ENCODE data around the gene RICTOR.
"Not testable (repeated sequence)": the region's sequence is repeated elsewhere in the genome, so short reads cannot be mapped to it uniquely, and the experiment has no call there.

RICTOR gene

GRCh38 chr5:39009280-39009679 lies 64.9 kb downstream of the RICTOR start:
- no peak overlapping the region for H3K4me3 ChIP-seq (ENCODE audit: low read length)

GRCh38 chr5:39006650-39007049 lies 67.5 kb downstream of the RICTOR start:
- Histone ChIP-seq H3K36me3 (ENCODE audit: insufficient read depth, low read length) (peaks cover 6% of the 10 kb centered on the region), H3K4me3 (ENCODE audit: low read length) (no peak overlapping the region), H3K9me3 (ENCODE audit: low read length) (peaks cover 15% of the 10 kb centered on the region), H3K27me3 (ENCODE audit: insufficient read depth, low read length) (no peaks in the 10 kb centered on the region), H3K4me1 (ENCODE audit: insufficient read depth, low read length) (no peaks in the 10 kb centered on the region), H2AFZ (ENCODE audit: low read depth, low read length) (no peak overlapping the region)

More at GRCh38 chr5:39009280-39009679, 64.9 kb downstream of the RICTOR start:
- H3K27me3 ChIP-seq (ENCODE audit: insufficient read depth, low read length), result no peaks in the 10 kb centered on the region
- H2AFZ ChIP-seq (ENCODE audit: low read depth, low read length), result no peak overlapping the region
- no peaks in the 10 kb centered on the region for H3K4me1 ChIP-seq (ENCODE audit: insufficient read depth, low read length)
- H3K36me3 ChIP-seq (ENCODE audit: insufficient read depth, low read length), result peaks cover 6% of the 10 kb centered on the region
- peaks cover 15% of the 10 kb centered on the region for H3K9me3 ChIP-seq (ENCODE audit: low read length)

- Histone ChIP-seq H2AFZ (ENCODE audit: low read depth, low read length) (no peak overlapping the region), H3K4me1 (ENCODE audit: insufficient read depth, low read length) (no peaks in the 10 kb centered on the region), H3K4me3 (ENCODE audit: low read length) (no peak overlapping the region), H3K27me3 (ENCODE audit: insufficient read depth, low read length) (no peaks in the 10 kb centered on the region), H3K36me3 (ENCODE audit: insufficient read depth, low read length) (peaks cover 3% of the 10 kb centered on the region), H3K9me3 (ENCODE audit: low read length) (peaks cover 8% of the 10 kb centered on the region)
Observed at GRCh38 chr5:39005566-39006232, 68.5 kb downstream of the RICTOR start.

- Histone ChIP-seq H3K4me3 (ENCODE audit: low read length) (no peak overlapping the region), H3K4me1 (ENCODE audit: insufficient read depth, low read length) (no peaks in the 10 kb centered on the region), H3K9me3 (ENCODE audit: low read length) (no peaks in the 10 kb centered on the region), H3K36me3 (ENCODE audit: insufficient read depth, low read length) (peaks cover 6% of the 10 kb centered on the region), H3K27me3 (ENCODE audit: insufficient read depth, low read length) (no peaks in the 10 kb centered on the region), H2AFZ (ENCODE audit: low read depth, low read length) (no peak overlapping the region)
Observed at GRCh38 chr5:39001683-39002082, 72.5 kb downstream of the RICTOR start.

GRCh38 chr5:38999037-38999436 lies 75.2 kb downstream of the RICTOR start:
- H2AFZ ChIP-seq (ENCODE audit: low read depth, low read length), result no peak overlapping the region
- no peaks in the 10 kb centered on the region for H3K9me3 ChIP-seq (ENCODE audit: low read length)
- H3K4me3 ChIP-seq (ENCODE audit: low read length), result no peak overlapping the region
- no peaks in the 10 kb centered on the region for H3K27me3 ChIP-seq (ENCODE audit: insufficient read depth, low read length)
- H3K36me3 ChIP-seq (ENCODE audit: insufficient read depth, low read length), result peaks cover 6% of the 10 kb centered on the region
- H3K4me1 ChIP-seq (ENCODE audit: insufficient read depth, low read length), result no peaks in the 10 kb centered on the region

GRCh38 chr5:38997591-38997990 lies 76.6 kb downstream of the RICTOR start:
- Histone ChIP-seq H3K9me3 (ENCODE audit: low read length) (no peaks in the 10 kb centered on the region), H3K4me3 (ENCODE audit: low read length) (no peak overlapping the region), H3K36me3 (ENCODE audit: insufficient read depth, low read length) (peaks cover 6% of the 10 kb centered on the region), H2AFZ (ENCODE audit: low read depth, low read length) (no peak overlapping the region), H3K27me3 (ENCODE audit: insufficient read depth, low read length) (no peaks in the 10 kb centered on the region), H3K4me1 (ENCODE audit: insufficient read depth, low read length) (no peaks in the 10 kb centered on the region)

- Histone ChIP-seq H3K27me3 (ENCODE audit: insufficient read depth, low read length) (no peaks in the 10 kb centered on the region), H2AFZ (ENCODE audit: low read depth, low read length) (no peak overlapping the region), H3K9me3 (ENCODE audit: low read length) (no peaks in the 10 kb centered on the region), H3K4me1 (ENCODE audit: insufficient read depth, low read length) (no peaks in the 10 kb centered on the region), H3K4me3 (ENCODE audit: low read length) (no peak overlapping the region), H3K36me3 (ENCODE audit: insufficient read depth, low read length) (peaks cover 3% of the 10 kb centered on the region)
Observed at GRCh38 chr5:38996123-38996522, 78.1 kb downstream of the RICTOR start.

GRCh38 chr5:38994324-38994927 lies 79.8 kb downstream of the RICTOR start:
- Histone ChIP-seq H3K4me3 (ENCODE audit: low read length) (no peak overlapping the region), H3K9me3 (ENCODE audit: low read length) (peaks cover 7% of the 10 kb centered on the region), H2AFZ (ENCODE audit: low read depth, low read length) (no peak overlapping the region), H3K4me1 (ENCODE audit: insufficient read depth, low read length) (no peaks in the 10 kb centered on the region), H3K27me3 (ENCODE audit: insufficient read depth, low read length) (no peaks in the 10 kb centered on the region), H3K36me3 (ENCODE audit: insufficient read depth, low read length) (peaks cover 12% of the 10 kb centered on the region)

- peaks cover 12% of the 10 kb centered on the region for H3K36me3 ChIP-seq (ENCODE audit: insufficient read depth, low read length)
- H3K27me3 ChIP-seq (ENCODE audit: insufficient read depth, low read length); H3K4me3 ChIP-seq (ENCODE audit: low read length); H2AFZ ChIP-seq (ENCODE audit: low read depth, low read length); H3K4me1 ChIP-seq (ENCODE audit: insufficient read depth, low read length); H3K9me3 ChIP-seq (ENCODE audit: low read length): not testable (repeated sequence)
Observed at GRCh38 chr5:38989974-38990719, 84.1 kb downstream of the RICTOR start.

- no peak overlapping the region for H3K4me3 ChIP-seq (ENCODE audit: low read length)
- H3K36me3 ChIP-seq (ENCODE audit: insufficient read depth, low read length), result peaks cover 14% of the 10 kb centered on the region
- no peaks in the 10 kb centered on the region for H3K27me3 ChIP-seq (ENCODE audit: insufficient read depth, low read length)
- no peak overlapping the region for H2AFZ ChIP-seq (ENCODE audit: low read depth, low read length)
- no peaks in the 10 kb centered on the region for H3K4me1 ChIP-seq (ENCODE audit: insufficient read depth, low read length)
- H3K9me3 ChIP-seq (ENCODE audit: low read length), result peaks cover 9% of the 10 kb centered on the region
Observed at GRCh38 chr5:38985909-38986452, 88.2 kb downstream of the RICTOR start.

- Histone ChIP-seq H3K4me1 (ENCODE audit: insufficient read depth, low read length) (no peaks in the 10 kb centered on the region), H2AFZ (ENCODE audit: low read depth, low read length) (no peak overlapping the region), H3K4me3 (ENCODE audit: low read length) (no peak overlapping the region), H3K36me3 (ENCODE audit: insufficient read depth, low read length) (peaks cover 2% of the 10 kb centered on the region), H3K27me3 (ENCODE audit: insufficient read depth, low read length) (no peaks in the 10 kb centered on the region), H3K9me3 (ENCODE audit: low read length) (no peaks in the 10 kb centered on the region)
Observed at GRCh38 chr5:38979535-38979934, 94.7 kb downstream of the RICTOR start.

GRCh38 chr5:38978036-38978435 lies 96.2 kb downstream of the RICTOR start:
- Histone ChIP-seq H3K4me1 (ENCODE audit: insufficient read depth, low read length) (no peaks in the 10 kb centered on the region), H3K4me3 (ENCODE audit: low read length) (no peak overlapping the region), H2AFZ (ENCODE audit: low read depth, low read length) (no peak overlapping the region), H3K9me3 (ENCODE audit: low read length) (no peaks in the 10 kb centered on the region), H3K27me3 (ENCODE audit: insufficient read depth, low read length) (no peaks in the 10 kb centered on the region), H3K36me3 (ENCODE audit: insufficient read depth, low read length) (peaks cover 2% of the 10 kb centered on the region)

- Histone ChIP-seq H3K4me3 (ENCODE audit: low read length) (no peak overlapping the region), H3K9me3 (ENCODE audit: low read length) (no peaks in the 10 kb centered on the region), H3K36me3 (ENCODE audit: insufficient read depth, low read length) (peaks cover 35% of the 10 kb centered on the region), H3K4me1 (ENCODE audit: insufficient read depth, low read length) (no peaks in the 10 kb centered on the region), H2AFZ (ENCODE audit: low read depth, low read length) (no peak overlapping the region), H3K27me3 (ENCODE audit: insufficient read depth, low read length) (no peaks in the 10 kb centered on the region)
Observed at GRCh38 chr5:38968665-38969064, 105.5 kb downstream of the RICTOR start.

Data from neuron (in vitro differentiated cells).